ENCODE data around the gene DAB2IP. TPM values are rescaled to one million over a fixed set of nuclear protein-coding genes. Genes with fewer than 3 reads are reported as not detected.

The DAB2IP gene
- polyA plus RNA-seq, 1 donor (not counting 4 experiments of a cell fraction or from before 2014, with no cell fraction given), result 28.6 TPM

DNA sequence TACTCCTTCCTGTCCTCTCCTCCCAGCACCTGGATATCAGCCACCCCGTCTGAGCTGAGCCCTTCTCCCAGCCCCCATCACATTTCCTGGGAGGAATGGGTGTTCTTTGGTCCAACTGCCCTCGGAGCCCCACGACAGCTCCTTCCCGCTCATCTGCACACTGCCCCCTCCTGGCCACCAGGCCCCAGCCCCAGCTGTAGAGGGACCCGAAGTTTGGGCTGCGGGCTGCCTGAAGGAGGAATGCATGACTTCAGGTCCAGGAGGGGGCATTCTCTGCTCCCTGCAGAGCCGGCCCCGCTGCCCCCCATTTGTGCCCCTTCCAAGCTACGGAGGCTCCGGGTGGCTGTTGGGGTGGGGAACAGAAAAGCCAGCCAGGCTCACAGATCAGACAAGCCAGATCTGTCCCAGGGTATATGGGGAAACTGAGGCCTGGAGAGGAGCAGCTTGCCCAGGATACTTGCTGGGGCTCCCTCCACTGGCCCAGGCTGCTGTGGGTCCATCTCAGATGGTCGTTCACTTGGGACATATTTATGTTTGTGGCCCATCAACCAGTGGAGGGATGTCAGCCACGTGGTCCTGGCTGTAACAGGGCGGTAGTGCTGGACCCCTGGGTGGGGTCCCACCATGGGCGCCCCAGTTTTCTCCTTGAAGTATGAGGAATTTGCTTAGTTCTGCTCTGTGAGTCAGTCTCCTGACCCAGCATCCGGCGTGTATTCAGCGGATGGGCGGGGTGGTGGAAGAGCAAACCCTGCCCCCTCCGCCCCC lies 33.1 kb downstream of the DAB2IP start:
- Histone ChIP-seq H3K9ac (ENCODE audit: control insufficient read depth, extremely low read depth, insufficient read depth, low read length) (no peak overlapping the region), H4K20me1 (ENCODE audit: control insufficient read depth, extremely low read depth, insufficient read depth, low read length) (no peaks in the 10 kb centered on the region), H3K27ac (ENCODE audit: control insufficient read depth, insufficient read depth, low read length) (no peak overlapping the region), H3K79me2 (ENCODE audit: control insufficient read depth, insufficient read depth, low read length) (no peaks in the 10 kb centered on the region), H3K4me1 (ENCODE audit: control insufficient read depth, extremely low read depth, insufficient read depth, low read length) (no peaks in the 10 kb centered on the region), H2AFZ (ENCODE audit: control insufficient read depth, low read length) (no peak overlapping the region), H3K27me3 (ENCODE audit: control insufficient read depth, extremely low read depth, insufficient read depth, low read length) (peaks cover 3% of the 10 kb centered on the region), H3K9me1 (ENCODE audit: control insufficient read depth, extremely low read depth, insufficient read depth, low read length) (no peaks in the 10 kb centered on the region), H3K36me3 (ENCODE audit: control insufficient read depth in 2 of 2, extremely low read depth in 1 of 2, insufficient read depth in 2 of 2, low read length in 2 of 2) (no peaks in the 10 kb centered on the region), H3K9me3 (ENCODE audit: control insufficient read depth, low read depth, low read length) (no peaks in the 10 kb centered on the region), H3K4me3 (ENCODE audit: control insufficient read depth in 2 of 3, extremely low read depth in 1 of 3, insufficient read depth in 2 of 3, low read depth in 1 of 3, low read length in 3 of 3) (no peak overlapping the region), H3K4me2 (ENCODE audit: control insufficient read depth, extremely low read depth, insufficient read depth, low read depth, low read length) (no peak overlapping the region)
- FAIRE-seq (no peak), DNase-seq (ENCODE audit: low read depth, low spot score) (no peak)
- dilution Hi-C loops (cut with MboI; ENCODE audit: extremely low pct_ligation_motif_present, low sequenced_read_pairs), result no loop called here
- TF ChIP-seq EZH2 (IDR thresholded peaks at IDR 0.05; ENCODE audit: low read length), result no peak
- TF ChIP-seq, protein P1, sequence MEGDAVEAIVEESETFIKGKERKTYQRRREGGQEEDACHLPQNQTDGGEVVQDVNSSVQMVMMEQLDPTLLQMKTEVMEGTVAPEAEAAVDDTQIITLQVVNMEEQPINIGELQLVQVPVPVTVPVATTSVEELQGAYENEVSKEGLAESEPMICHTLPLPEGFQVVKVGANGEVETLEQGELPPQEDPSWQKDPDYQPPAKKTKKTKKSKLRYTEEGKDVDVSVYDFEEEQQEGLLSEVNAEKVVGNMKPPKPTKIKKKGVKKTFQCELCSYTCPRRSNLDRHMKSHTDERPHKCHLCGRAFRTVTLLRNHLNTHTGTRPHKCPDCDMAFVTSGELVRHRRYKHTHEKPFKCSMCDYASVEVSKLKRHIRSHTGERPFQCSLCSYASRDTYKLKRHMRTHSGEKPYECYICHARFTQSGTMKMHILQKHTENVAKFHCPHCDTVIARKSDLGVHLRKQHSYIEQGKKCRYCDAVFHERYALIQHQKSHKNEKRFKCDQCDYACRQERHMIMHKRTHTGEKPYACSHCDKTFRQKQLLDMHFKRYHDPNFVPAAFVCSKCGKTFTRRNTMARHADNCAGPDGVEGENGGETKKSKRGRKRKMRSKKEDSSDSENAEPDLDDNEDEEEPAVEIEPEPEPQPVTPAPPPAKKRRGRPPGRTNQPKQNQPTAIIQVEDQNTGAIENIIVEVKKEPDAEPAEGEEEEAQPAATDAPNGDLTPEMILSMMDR (optimal IDR thresholded peaks at IDR 0.05 in 1 of 3, IDR thresholded peaks at IDR 0.05 in 1 of 3, conservative IDR thresholded peaks at IDR 0.05 in 1 of 3; ENCODE audit: extremely low read depth in 1 of 3, insufficient read depth in 2 of 3, low read length in 3 of 3), result peak; percentile 35 to 69 (median 64)

DNA sequence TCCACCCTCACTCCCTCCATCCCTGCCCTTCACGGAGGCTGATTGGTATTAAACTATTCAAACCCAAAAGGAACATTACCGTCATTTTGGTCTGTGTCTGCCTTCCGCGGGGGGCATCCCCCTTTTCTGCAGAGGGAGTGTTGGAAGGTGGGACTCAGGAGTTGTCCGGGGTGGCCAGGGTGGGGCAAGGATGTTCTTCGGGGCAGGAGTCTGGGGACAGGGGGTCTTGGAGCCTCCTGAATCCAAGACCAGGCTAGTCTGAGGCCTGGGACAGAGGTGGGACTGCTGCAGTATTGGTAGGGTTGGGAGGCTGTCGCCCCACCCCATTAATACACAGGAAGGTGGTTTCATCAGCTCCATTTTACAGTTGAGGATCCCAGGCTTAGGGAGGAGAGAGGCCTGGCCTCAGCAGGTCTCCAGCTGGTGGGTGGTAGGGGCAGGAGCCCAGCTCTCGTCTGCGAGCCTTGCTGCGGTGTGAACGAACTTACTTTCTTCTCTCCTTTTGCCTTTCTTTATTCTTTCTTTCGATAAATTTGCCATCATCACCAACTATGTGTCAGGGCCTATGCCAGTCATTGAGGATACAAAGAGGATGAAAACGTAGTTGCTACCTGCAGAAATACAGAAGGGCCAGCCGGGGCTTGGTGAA lies 33.8 kb downstream of the DAB2IP start:
- H3K36me3 ChIP-seq (ENCODE audit: control insufficient read depth in 2 of 2, extremely low read depth in 1 of 2, insufficient read depth in 2 of 2, low read length in 2 of 2), result no peaks in the 10 kb centered on the region
- H3K4me1 ChIP-seq (ENCODE audit: control insufficient read depth, extremely low read depth, insufficient read depth, low read length), result no peaks in the 10 kb centered on the region
- no peak overlapping the region for H3K9ac ChIP-seq (ENCODE audit: control insufficient read depth, extremely low read depth, insufficient read depth, low read length)
- H4K20me1 ChIP-seq (ENCODE audit: control insufficient read depth, extremely low read depth, insufficient read depth, low read length), result no peaks in the 10 kb centered on the region
- TF ChIP-seq, protein P1 (optimal IDR thresholded peaks at IDR 0.05 in 1 of 3, IDR thresholded peaks at IDR 0.05 in 1 of 3, conservative IDR thresholded peaks at IDR 0.05 in 1 of 3; ENCODE audit: extremely low read depth in 1 of 3, insufficient read depth in 2 of 3, low read length in 3 of 3), result no peak
- no peak for TF ChIP-seq EZH2 (IDR thresholded peaks at IDR 0.05; ENCODE audit: low read length)
- dilution Hi-C loops (cut with MboI; ENCODE audit: extremely low pct_ligation_motif_present, low sequenced_read_pairs), result no loop called here
- no peaks in the 10 kb centered on the region for H3K9me3 ChIP-seq (ENCODE audit: control insufficient read depth, low read depth, low read length)
- peaks cover 3% of the 10 kb centered on the region for H3K27me3 ChIP-seq (ENCODE audit: control insufficient read depth, extremely low read depth, insufficient read depth, low read length)
- no peak overlapping the region for H3K4me2 ChIP-seq (ENCODE audit: control insufficient read depth, extremely low read depth, insufficient read depth, low read depth, low read length)
- FAIRE-seq (no peak), DNase-seq (ENCODE audit: low read depth, low spot score) (no peak)
- no peak overlapping the region for H3K27ac ChIP-seq (ENCODE audit: control insufficient read depth, insufficient read depth, low read length)
- no peaks in the 10 kb centered on the region for H3K79me2 ChIP-seq (ENCODE audit: control insufficient read depth, insufficient read depth, low read length)
- no peak overlapping the region for H3K4me3 ChIP-seq (ENCODE audit: control insufficient read depth in 2 of 3, extremely low read depth in 1 of 3, insufficient read depth in 2 of 3, low read depth in 1 of 3, low read length in 3 of 3)
- no peak overlapping the region for H2AFZ ChIP-seq (ENCODE audit: control insufficient read depth, low read length)
- H3K9me1 ChIP-seq (ENCODE audit: control insufficient read depth, extremely low read depth, insufficient read depth, low read length), result no peaks in the 10 kb centered on the region
